ENCODE data around the gene MYRFL.
"Not testable (repeated sequence)": the region's sequence is repeated elsewhere in the genome, so short reads cannot be mapped to it uniquely, and the experiment has no call there.

Gene MYRFL

DNA sequence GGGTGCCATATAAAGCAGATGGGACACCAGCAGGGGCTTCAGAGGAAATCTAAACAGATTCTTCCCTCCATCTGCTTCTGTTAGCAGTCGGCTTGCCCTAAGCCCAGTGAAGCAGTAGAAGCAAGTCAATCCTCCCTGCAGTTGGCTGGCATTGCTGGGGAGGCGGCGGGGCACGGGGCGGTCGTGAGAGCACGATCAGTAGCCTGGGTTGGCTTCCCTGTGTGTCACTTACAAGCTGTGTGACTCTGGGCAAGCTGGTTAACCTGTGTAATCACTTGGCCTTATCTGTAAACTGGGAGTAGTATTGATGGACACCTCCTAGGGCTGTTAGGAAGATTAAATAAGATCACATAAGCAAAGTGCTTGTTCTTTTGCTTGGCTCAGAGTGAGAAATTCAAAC lies 19.4 kb downstream of the MYRFL start:
- no peak for DNase-seq (ENCODE audit: low spot score)

DNA sequence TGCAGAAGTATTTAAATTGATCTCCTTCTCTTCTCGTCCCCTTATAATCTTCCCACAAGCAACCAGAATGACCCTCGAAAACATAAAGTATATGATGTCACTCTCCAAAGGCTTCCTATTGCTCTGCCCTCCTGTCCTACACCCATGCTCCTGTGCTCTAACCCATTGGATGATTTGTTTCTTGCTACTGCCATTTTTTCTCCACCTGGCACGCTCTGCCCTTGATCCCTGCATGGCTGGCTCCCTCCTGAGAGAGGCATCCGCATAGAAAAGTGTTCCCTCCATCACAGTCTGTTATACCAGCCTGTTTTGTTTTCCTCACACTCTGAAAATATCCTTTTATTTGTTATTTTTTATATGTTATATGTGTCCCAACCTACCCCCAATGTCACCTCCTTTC lies 19.8 kb downstream of the MYRFL start:
- no peak for DNase-seq (ENCODE audit: low spot score)

DNA sequence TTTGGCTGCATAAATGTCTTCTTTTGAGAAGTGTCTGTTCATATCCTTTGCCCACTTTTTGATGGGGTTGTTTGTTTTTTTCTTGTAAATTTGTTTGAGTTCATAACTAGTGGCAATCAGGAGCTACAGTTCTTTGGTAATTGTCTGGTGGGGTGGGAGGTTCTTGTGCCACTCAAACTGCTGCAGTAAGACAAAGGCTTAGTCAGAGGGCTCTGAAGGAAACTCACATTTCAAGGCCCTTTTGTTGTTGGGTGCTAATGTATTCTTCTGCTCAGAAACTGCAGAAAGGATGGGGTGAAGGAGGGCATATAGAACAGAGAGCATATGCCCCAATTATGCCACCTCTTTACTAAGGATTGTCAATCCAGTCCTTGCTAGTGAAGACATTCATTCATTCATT lies 21.9 kb downstream of the MYRFL start:
- DNase-seq (ENCODE audit: low spot score) = no peak

DNA sequence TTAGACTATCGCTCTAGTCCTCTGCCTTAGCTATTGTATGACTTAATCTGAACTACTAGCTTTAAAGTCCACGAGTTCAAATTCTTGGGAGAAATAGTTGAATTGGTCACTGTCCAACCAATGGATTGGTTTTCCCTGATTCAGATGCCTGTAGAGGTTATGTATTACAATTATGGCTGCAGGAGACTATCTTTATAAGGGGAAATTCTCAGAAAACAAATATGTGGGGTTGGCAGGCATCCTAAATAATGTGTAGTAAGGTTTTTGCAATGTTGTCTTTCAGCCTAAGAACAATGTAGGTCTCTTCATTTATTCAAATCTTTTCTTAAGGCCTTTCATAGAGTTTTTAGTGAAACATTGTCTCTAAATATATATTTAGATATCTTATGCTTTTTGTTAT lies 26.9 kb downstream of the MYRFL start:
- DNase-seq (ENCODE audit: low spot score) = no peak

DNA sequence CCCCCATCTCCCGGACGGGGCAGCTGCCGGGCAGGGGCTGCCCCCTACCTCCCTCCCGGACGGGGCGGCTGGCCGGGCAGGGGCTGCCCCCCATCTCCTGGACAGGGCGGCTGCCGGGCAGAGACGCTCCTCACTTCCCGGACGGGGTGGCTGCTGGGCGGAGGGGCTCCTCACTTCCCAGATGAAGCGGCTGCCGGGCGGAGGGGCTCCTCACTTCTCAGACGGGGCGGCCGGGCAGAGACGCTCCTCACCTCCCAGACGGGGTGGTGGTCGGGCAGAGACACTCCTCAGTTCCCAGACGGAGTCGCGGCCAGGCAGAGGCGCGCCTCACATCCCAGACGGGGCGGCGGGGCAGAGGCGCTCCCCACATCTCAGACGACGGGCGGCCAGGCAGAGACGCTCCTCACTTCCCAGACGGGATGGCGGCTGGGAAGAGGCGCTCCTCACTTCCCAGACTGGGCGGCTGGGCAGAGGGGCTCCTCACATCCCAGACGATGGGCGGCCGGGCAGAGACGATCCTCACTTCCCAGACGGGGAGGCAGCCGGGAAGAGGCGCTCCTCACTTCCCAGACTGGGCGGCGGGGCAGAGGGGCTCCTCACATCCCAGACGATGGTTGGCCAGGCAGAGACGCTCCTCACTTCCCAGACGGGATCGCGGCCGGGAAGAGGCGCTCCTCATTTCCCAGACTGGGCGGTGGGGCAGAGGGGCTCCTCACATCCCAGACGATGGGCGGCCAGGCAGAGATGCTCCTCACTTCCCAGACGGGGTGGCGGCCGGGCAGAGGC lies 28.3 kb downstream of the MYRFL start:
- not testable (repeated sequence) for DNase-seq (ENCODE audit: low spot score)

DNA sequence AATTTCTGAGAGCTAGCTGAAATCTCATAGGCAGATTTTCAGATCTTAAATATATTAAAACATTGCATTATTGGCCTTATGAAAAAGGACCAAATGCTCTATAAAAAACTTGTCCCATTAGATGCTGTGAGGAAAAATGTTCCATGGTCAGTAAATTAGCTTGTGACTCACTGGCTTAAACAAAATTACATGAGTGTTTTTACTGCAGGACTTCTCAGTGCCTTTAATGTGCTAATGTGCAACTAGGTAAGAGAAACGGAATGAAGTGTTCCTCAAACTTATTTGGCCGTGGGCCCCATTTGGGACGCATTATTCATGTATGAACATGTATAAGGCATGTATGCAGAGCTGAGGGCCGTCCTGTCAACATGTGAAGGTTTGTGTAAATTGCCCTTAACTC lies 41.7 kb downstream of the MYRFL start:
- no peak for DNase-seq (ENCODE audit: low spot score)

DNA sequence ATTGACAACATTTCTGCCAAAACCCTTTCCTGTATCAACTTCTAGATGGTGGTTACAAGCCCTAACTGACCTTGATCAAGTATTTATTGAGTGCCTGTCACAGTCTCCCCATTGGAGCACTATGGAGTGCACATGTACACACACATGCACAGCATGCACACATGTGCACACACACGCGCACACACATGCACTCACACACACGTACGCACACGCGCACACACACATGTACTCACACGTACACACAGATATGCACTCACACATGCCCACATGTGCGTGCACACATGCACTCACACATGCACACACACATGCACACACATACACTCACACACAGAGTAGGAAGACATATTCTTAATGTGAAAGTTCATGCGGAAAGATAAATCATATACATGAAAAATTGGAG lies 43.7 kb downstream of the MYRFL start:
- DNase-seq (ENCODE audit: low spot score) = no peak

DNA sequence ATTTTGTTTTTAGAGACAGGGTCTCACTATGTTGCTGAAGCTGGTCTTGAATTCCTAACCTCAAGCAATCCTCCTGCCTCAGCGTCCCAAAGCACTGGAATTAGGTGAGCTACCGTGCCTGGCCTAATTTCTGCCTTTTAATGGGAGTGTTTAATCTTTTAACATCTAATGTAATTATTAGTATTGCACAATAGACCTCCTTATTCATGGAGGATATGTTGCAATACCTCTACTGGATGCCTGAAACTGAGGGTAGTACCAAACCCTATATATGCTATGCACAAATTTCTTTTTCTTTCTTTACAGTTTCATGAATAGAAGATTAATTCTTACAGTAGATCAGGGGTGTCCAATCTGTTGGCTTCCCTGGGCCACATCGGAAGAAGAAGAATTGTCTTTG lies 47.8 kb downstream of the MYRFL start:
- no peak for DNase-seq (ENCODE audit: low spot score)

DNA sequence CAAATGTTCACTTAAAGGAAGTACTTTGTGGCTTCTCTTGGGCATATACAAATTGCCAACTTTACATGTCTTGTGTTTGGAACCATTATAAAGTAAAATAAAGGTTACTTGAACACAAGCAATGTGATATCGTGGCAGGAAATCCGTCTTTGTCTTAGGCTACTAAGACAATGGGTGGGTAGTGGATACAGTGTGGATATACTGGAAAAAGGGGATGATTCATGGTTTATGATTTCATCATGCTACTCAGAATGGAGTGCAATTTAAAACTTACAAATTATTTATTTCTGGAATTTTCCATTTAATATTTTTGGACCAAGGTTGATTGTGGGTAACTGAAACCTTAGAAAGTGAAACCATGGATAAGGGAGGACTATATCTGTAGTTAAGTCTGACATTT lies 48.4 kb downstream of the MYRFL start:
- DNase-seq (ENCODE audit: low spot score) = no peak

DNA sequence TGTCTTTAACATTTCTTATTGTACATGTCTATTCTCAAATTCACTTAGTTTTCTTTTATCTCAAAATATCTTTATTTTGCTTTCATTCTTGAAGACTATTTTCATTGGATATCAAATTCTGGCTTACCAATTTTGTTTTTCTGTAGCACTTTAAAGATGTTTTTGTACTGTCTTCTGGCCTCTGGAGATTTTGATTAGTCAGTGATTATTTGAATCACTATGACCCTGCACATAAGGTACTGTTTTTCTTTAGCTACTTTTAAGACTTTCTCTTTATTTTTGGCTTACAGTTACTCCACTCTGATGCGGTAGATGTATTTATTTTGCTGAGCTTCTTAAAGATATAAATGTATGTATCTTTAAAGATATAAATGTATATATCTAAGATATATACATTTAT lies 49.6 kb downstream of the MYRFL start:
- DNase-seq (ENCODE audit: low spot score) = no peak

DNA sequence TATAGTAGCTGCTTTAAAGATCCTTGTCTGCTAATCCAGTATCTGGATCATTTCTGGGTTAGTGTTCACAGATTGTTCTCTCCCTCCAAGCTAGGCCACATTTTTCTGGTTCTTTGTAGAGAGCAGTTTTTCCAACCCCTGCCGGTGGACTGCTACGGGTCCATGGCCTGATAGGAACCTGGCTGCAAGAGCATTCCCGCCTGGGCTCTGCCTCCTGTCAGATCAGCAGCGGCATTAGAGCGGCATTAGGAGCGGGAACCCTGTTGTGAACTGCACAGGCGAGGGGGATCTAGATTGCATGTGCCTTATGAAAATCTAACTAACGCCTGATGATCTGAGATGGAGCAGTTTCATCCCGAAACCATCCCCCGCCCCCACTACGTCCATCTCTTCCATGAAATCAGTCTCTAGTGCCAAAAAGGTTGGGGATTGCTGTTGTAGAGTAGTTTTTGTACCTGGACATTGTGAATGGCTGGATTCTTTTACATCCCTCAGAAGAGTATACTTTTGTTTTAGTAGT lies 50.4 kb downstream of the MYRFL start:
- no peak for DNase-seq (ENCODE audit: low spot score)

DNA sequence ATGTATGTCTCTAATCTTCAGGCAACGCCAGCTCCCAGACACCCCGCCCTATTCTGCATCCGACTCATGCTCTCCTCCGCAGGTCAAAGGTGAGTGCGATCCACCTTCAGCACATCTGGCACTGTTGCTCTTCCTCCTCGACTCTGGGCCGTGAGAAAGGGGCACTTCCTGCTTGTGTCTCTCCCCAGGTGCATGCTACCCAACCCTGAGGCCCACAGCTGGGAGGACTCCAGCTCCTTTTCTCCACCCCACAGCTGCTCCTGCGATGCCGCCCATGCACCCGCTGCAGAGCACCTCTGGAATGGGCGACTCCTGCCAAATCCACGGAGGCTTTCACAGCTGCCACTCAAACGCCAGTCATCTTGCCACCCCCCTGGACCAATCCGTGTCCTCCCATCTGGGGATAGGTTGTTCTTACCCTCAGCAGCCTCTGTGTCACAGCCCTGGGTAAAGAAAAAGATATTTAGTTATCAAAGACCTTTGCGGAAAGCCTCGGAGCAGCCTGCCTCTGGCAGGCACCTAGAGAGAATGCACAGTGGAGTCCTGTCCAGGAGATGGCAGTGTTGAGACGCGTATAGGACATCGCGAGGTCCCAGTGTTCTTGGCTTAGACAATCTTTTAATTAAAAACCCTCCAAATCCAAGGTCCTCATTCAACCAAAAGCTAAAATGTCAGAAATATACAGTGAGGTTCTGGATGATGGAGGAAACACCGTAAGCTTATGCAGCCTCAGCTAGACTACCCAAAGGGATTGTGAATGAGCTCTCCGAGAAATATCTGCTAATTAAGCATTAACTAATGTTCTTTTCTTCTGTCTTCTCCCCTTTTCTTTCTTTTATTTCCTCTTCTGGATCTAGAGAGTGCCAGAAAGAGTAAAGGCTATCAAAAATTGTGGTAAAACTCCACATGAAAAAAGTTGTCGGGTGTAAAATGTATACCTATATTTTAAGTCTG lies 54.3 kb downstream of the MYRFL start:
- DNase-seq (ENCODE audit: low spot score) = peak; percentile 51

DNA sequence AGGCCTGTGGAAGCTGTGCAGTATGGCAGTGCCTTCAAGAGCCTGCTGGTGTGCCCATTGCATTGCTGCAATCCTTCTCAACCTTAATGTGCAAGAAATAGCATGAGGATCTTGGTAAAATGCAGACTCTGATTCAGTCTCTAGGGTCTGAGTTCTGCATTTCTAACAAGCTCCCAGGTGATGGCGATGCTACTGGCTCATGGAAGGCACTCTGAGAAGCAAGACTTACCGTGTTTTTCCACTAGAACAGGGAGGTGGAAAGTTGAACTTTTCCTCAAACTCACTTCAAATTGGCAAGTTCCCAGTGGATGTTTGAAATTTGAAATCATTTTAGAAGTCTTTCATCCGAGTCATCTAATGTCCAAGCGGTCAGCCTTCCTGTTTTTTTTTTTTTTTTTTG lies 55.5 kb downstream of the MYRFL start:
- DNase-seq (ENCODE audit: low spot score) = no peak

DNA sequence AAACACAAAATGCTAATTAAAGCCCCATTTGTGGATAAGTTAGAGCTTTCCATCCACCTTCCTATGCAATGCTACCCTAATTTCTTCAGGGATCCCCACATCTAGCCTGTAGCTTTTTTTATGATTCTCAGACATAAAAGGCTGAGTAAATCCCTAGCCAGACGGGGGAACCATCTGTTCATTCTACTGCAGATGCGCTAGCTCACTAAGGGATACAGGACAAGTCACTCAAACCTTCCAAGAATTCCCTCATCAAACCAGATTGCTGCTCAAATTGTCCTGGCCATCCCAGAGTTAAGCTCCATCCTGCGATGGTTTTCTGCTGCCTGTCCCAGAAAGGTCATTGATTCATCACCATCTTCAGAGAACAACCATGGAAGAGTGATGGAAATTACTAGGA lies 56.7 kb downstream of the MYRFL start:
- no peak for DNase-seq (ENCODE audit: low spot score)

DNA sequence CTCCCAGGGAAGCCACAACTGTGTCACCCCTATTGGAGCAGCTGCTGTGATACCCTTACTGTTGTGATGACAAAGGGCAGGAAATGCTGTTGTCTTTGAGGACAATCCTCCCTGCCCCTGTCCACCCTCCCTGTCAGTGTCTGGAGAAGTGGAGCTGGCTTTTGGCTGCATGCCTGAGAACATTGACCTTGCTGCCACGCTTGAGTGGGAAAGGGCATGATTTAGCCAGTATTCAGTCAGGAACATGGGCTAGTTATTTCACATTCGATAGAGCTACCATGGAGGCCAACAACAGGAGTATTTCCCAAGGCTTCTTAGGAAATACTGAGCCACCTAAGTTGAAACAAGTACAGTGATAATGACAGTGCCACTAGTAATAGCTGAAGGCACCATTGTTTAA lies 59.4 kb downstream of the MYRFL start:
- no peak for DNase-seq (ENCODE audit: low spot score)

DNA sequence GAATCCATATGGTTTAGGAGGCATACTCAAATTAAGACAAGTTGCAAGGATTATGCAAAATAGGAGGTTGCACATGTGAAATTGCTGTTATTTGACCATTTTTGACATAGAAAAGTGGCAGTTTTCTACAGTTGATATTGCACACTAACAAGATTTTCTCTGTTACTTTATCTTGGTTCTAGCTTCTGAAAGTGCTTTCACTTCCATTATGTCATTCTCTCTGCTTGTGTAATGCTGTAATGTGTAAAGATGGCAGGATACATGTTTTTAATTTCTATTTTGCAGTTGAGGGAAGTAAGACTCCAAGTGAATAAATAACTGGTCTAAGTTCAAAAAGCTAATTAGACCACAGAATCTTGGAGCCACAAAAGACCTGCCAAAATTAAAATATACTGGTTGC lies 60.6 kb downstream of the MYRFL start:
- no peak for DNase-seq (ENCODE audit: low spot score)

DNA sequence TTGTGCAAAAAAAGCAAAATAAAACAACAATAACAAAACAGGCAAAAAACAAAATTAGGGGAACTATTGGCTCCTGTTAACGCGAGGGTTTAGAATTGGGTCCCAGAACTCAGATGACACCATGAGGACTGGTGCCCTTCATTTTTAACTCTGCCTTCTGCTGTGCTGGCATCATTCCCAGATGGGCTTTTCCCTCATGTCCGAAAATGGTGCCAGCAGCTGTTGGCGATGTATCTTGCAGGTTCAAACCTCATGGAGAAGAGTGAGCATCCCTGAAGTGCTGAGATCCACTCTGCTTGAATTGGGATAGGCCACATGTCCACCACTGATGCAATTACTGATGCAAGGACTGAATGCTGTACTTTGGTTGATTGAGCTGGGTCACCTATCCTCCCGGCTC lies 61.1 kb downstream of the MYRFL start:
- no peak for DNase-seq (ENCODE audit: low spot score)

DNA sequence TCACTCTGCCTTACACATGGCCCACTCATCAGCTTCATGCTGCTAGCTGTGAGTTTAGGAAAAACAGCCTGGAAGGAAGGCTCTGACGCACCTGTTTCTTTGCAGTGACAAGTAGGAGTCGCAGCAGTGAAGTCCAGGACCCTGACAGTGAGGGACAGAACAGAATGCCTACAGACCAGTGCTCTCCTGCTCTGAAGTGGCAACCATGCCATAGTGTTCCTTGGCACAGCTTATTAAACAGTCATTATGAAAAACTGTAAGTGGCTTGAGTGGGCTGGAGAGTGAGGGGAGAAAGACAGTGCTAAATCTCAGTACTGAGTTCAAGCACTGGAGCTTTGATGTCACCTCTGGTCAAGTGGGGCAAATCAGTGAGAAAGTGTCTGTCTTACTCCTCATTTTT lies 61.7 kb downstream of the MYRFL start:
- DNase-seq (ENCODE audit: low spot score) = no peak

DNA sequence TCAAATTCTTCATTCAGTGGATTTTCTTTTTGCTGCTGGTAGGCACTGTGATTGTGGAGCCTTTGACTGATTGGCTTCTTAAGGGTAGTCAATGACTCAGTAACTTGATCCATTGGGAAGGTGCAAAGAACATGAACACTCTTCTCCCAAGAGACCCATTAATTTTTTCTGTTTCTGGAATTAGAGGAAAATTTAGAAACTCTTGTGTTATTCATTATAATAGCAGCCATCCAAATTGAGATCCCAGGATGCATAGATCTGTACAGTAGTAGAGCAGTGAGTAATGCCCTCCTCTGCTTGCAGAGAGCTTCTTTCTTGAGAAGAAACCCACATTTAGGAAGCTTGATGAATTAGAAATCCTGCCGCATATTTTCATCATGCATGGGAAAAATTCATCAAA lies 63.9 kb downstream of the MYRFL start:
- no peak for DNase-seq (ENCODE audit: low spot score)

DNA sequence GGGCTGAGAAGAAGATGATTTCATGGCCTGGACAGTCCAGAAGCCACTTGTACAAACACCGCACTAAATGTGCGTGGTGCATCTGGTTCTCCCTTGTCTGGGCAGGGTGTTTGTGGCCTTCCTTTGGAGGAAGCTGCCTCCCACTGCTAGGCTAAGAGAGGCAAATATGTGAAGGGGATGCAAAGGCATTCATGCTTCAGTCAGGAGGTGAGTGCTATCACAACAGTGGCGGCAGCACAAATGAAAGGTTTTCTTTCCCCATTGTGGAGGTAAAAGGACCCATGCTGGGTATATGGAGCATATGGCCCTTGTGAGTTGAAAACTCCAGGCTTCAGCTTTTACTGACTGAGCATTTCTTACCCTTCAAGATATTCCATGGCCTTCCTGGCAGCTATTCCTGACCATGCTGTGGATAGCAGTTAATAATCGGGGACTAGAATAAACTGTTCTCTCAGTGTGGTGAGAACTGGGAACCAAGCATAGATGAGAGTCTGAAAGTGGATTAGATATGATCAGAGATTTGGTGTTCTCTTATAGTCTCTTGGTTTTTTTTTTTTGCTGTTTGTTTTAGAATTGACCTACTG lies 69.9 kb downstream of the MYRFL start:
- DNase-seq (ENCODE audit: low spot score) = no peak

DNA sequence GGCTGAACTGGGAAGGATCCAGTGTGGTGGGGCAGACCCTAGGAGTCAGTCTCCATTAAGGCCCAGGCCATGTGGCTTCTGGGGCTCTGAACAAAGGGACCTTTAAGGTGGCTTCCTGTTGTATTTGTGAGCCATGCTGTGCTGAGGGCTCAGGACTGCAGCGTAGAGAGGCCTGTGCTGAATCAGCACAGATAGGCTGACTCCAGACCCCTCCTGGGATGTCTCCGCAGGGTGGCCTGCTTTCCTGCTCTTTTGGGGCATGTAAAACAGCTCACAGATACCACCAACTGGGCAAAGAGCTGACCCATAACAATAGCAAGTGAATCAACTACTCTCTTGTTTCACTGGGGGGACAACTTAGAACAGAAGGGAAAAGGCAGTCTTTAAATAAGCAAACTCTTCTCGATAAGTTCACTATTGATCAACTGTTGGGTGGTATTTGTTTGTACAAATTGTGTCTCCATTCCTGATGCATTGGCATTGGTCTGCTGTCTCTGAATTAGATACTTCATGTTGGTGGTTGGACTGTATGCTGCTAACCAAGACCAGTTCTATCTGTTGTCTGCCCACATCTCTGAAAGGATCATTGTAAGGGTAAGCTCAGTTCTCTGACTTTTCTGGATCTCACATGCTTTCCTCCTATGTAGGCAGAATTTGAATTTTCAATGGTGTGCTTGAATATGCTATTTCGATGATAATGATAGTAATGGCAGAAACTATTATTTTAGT lies 71.8 kb downstream of the MYRFL start:
- DNase-seq (ENCODE audit: low spot score) = no peak

DNA sequence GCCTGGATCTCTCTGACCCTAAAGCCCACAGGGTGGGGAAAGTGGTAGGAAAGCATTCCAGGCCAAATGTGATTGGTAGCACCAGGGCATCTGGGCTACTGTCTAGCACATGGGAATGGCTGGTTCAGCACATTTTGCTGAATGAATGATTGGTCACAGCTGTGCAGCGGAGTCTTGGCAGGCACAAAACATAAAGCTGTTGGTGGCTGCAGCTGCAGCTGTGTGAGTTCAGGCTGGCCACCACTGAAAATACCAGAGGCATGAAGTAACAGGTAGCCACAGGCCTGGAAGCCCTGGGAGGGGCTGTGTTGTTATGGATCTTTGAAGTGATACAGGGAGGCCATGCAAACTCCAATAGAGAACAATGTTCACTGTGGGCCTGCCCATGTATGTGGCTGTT lies 72.7 kb downstream of the MYRFL start:
- no peak for DNase-seq (ENCODE audit: low spot score)
